GM12892 (cell line): Measurements from ENCODE around the gene PER2.

ENCODE experiments used
- POLR2A ChIP-seq: IDR thresholded peaks from 2 replicates; pipeline ENCODE4 v1.6.1; 2011; ENCODE audit warnings: low read depth, low read length, control low read depth
- POLR2AphosphoS5 ChIP-seq: IDR thresholded peaks from 2 replicates; pipeline ENCODE4 v1.6.1; 2011; ENCODE audit warnings: low read depth, low read length, control low read depth

DNA sequence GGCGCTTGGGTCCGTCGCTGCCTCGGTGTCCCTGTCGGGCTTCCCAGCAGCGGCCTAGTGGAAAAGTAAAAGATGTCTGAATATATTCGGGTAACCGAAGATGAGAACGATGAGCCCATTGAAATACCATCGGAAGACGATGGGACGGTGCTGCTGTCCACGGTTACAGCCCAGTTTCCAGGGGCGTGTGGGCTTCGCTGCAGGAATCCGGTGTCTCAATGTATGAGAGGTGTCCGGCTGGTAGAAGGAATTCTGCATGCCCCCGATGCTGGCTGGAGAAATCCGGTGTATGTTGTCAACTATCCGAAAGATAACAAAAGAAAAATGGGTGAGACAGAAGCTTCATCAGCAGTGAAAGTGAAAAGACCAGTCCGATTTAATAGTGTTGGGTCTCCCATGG lies 56.6 kb downstream of the PER2 start:
- TF ChIP-seq POLR2A (no peak), POLR2AphosphoS5 (no peak)
